ENCODE results near the gene NPIPA7. TPM values are rescaled to one million over a fixed set of nuclear protein-coding genes. Genes with fewer than 3 reads are reported as not detected.
"Not testable (repeated sequence)": the region's sequence is repeated elsewhere in the genome, so short reads cannot be mapped to it uniquely, and the experiment has no call there.

NPIPA7 gene
- total and polyA plus RNA-seq, 10 of the 15 experiments (the other 5 are each of a cell fraction or from before 2014, with no cell fraction given) = 1.1 to 18.6 (median 4.2) TPM

DNA sequence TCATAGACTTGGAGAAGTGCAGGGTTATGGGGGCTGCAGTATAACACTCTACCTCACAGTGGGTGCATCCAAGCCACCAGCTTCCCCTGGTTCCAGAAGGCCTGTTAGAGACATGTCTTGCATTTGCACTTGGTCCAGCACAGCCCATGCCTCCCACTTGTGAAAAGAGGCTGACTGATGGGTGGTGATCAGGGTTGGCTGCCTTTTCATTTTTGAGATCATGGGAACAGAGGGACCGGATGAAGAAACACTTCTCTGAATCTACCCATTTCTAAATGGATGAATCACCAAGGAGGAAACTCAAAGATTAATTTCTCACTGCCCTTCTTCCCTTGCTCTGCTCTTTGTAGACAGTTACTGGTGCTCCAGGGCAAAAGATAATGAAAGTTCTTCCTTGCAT lies 34.8 kb downstream of the NPIPA7 start:
- CTCF ChIA-PET; RAD21 ChIA-PET (ENCODE audit: unreplicated experiment); H2AFZ ChIP-seq (ENCODE audit: control insufficient read depth, low read depth, low read length); intact Hi-C loops (cut with micrococcal nuclease; ENCODE audit: unreplicated experiment); H3K79me2 ChIP-seq (ENCODE audit: control insufficient read depth, insufficient read depth, low read length); H4K20me1 ChIP-seq (ENCODE audit: control insufficient read depth, insufficient read depth); H3K4me2 ChIP-seq (ENCODE audit: control insufficient read depth, insufficient read depth); H3K27me3 ChIP-seq (replicated peaks in 1 of 2; ENCODE audit: control insufficient read depth in 2 of 2, insufficient read depth in 2 of 2, low read length in 1 of 2); DNase-seq (ENCODE audit: low read depth, low spot score); H3K27ac ChIP-seq (ENCODE audit: control insufficient read depth, insufficient read depth); H3K36me3 ChIP-seq (ENCODE audit: control insufficient read depth in 2 of 2, insufficient read depth in 2 of 2, low read length in 1 of 2); SMC1A ChIA-PET (ENCODE audit: uncharacterized antibody, unreplicated experiment); BruUV-seq (replicated peaks); H3K9ac ChIP-seq (ENCODE audit: control insufficient read depth, insufficient read depth, low read length); in situ Hi-C loops (cut with MboI); H3K4me3 ChIP-seq; ATAC-seq; H3K4me1 ChIP-seq (ENCODE audit: control insufficient read depth, insufficient read depth, low read length); FAIRE-seq; POLR2A ChIA-PET; H3K9me3 ChIP-seq (replicated peaks; ENCODE audit: control insufficient read depth, insufficient read depth, low read length): not testable (repeated sequence)
- WGBS (ENCODE audit: insufficient coverage, insufficient replicate concordance, low lambda C conversion rate, missing lambda C conversion rate) = no CpG with 5 or more reads among the region's 1 CpG

- POLR2A ChIA-PET; H3K4me1 ChIP-seq (ENCODE audit: control insufficient read depth, insufficient read depth, low read length); intact Hi-C loops (cut with micrococcal nuclease; ENCODE audit: unreplicated experiment); ATAC-seq; FAIRE-seq; H3K27ac ChIP-seq (ENCODE audit: control insufficient read depth, insufficient read depth); CTCF ChIA-PET; H3K4me2 ChIP-seq (ENCODE audit: control insufficient read depth, insufficient read depth); DNase-seq (ENCODE audit: low read depth, low spot score); SMC1A ChIA-PET (ENCODE audit: uncharacterized antibody, unreplicated experiment); H3K9me3 ChIP-seq (replicated peaks; ENCODE audit: control insufficient read depth, insufficient read depth, low read length); H3K4me3 ChIP-seq; RAD21 ChIA-PET (ENCODE audit: unreplicated experiment); H3K79me2 ChIP-seq (ENCODE audit: control insufficient read depth, insufficient read depth, low read length); BruUV-seq (replicated peaks); H2AFZ ChIP-seq (ENCODE audit: control insufficient read depth, low read depth, low read length); H3K36me3 ChIP-seq (ENCODE audit: control insufficient read depth in 2 of 2, insufficient read depth in 2 of 2, low read length in 1 of 2); in situ Hi-C loops (cut with MboI); H3K27me3 ChIP-seq (replicated peaks in 1 of 2; ENCODE audit: control insufficient read depth in 2 of 2, insufficient read depth in 2 of 2, low read length in 1 of 2); H4K20me1 ChIP-seq (ENCODE audit: control insufficient read depth, insufficient read depth); H3K9ac ChIP-seq (ENCODE audit: control insufficient read depth, insufficient read depth, low read length): not testable (repeated sequence)
- WGBS (ENCODE audit: insufficient coverage, insufficient replicate concordance, low lambda C conversion rate, missing lambda C conversion rate) = no CpG with 5 or more reads among the region's 5 CpGs
Observed at GRCh38 chr16:16417071-16417470, 38.1 kb downstream of the NPIPA7 start.

DNA sequence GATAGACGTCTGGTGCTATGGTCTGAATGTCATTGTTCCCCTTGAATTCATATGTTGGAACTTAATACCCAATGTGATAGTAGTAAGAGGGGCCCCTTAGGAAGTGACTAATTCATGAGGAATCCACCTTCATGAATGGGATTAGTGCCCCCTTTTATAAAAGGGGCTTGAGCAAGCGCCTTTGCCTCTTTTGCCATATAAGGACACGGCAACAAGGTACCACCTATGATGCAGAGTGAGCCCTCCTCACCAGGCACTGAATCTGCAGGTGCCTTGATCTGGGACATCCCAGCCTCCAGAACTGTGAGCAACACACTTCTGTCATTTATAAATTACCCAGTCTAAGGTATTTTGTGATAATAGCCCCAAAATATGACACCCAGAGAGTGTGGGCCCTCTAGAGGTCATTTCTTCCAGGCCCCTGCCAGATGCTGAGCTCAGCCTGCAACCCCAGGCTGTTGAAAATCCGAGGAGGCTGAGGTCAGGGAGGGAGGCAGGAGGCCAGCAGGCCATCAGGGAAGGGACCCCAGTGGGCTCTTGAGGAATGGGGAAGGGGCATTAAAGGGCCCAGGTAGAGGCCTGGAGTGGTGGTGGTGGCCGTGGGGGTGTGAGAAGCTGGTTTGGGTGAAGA lies 39.1 kb downstream of the NPIPA7 start:
- H3K9ac ChIP-seq (ENCODE audit: control insufficient read depth, insufficient read depth, low read length); H3K9me3 ChIP-seq (replicated peaks; ENCODE audit: control insufficient read depth, insufficient read depth, low read length); ATAC-seq; H4K20me1 ChIP-seq (ENCODE audit: control insufficient read depth, insufficient read depth); H3K79me2 ChIP-seq (ENCODE audit: control insufficient read depth, insufficient read depth, low read length); H3K4me3 ChIP-seq; CTCF ChIA-PET; FAIRE-seq; H3K27ac ChIP-seq (ENCODE audit: control insufficient read depth, insufficient read depth); DNase-seq (ENCODE audit: low read depth, low spot score); RAD21 ChIA-PET (ENCODE audit: unreplicated experiment); intact Hi-C loops (cut with micrococcal nuclease; ENCODE audit: unreplicated experiment); POLR2A ChIA-PET; in situ Hi-C loops (cut with MboI); H2AFZ ChIP-seq (ENCODE audit: control insufficient read depth, low read depth, low read length); H3K36me3 ChIP-seq (ENCODE audit: control insufficient read depth in 2 of 2, insufficient read depth in 2 of 2, low read length in 1 of 2); H3K27me3 ChIP-seq (replicated peaks in 1 of 2; ENCODE audit: control insufficient read depth in 2 of 2, insufficient read depth in 2 of 2, low read length in 1 of 2); H3K4me1 ChIP-seq (ENCODE audit: control insufficient read depth, insufficient read depth, low read length); SMC1A ChIA-PET (ENCODE audit: uncharacterized antibody, unreplicated experiment); BruUV-seq (replicated peaks); H3K4me2 ChIP-seq (ENCODE audit: control insufficient read depth, insufficient read depth): not testable (repeated sequence)
- 11% methylated on average over 1 of the region's 5 CpGs for WGBS (ENCODE audit: insufficient coverage, insufficient replicate concordance, low lambda C conversion rate, missing lambda C conversion rate)

GRCh38 chr16:16420515-16420914 lies 41.6 kb downstream of the NPIPA7 start:
- H3K4me3 ChIP-seq; FAIRE-seq; intact Hi-C loops (cut with micrococcal nuclease; ENCODE audit: unreplicated experiment): not testable (repeated sequence)

More at GRCh38 chr16:16420515-16420914, 41.6 kb downstream of the NPIPA7 start:
- SMC1A ChIA-PET (ENCODE audit: uncharacterized antibody, unreplicated experiment); H3K9ac ChIP-seq (ENCODE audit: control insufficient read depth, insufficient read depth, low read length); H4K20me1 ChIP-seq (ENCODE audit: control insufficient read depth, insufficient read depth); H3K27ac ChIP-seq (ENCODE audit: control insufficient read depth, insufficient read depth); ATAC-seq; H2AFZ ChIP-seq (ENCODE audit: control insufficient read depth, low read depth, low read length); RAD21 ChIA-PET (ENCODE audit: unreplicated experiment); POLR2A ChIA-PET; H3K4me2 ChIP-seq (ENCODE audit: control insufficient read depth, insufficient read depth); DNase-seq (ENCODE audit: low read depth, low spot score); H3K27me3 ChIP-seq (replicated peaks in 1 of 2; ENCODE audit: control insufficient read depth in 2 of 2, insufficient read depth in 2 of 2, low read length in 1 of 2); H3K9me3 ChIP-seq (replicated peaks; ENCODE audit: control insufficient read depth, insufficient read depth, low read length); in situ Hi-C loops (cut with MboI); H3K4me1 ChIP-seq (ENCODE audit: control insufficient read depth, insufficient read depth, low read length); CTCF ChIA-PET; H3K79me2 ChIP-seq (ENCODE audit: control insufficient read depth, insufficient read depth, low read length); H3K36me3 ChIP-seq (ENCODE audit: control insufficient read depth in 2 of 2, insufficient read depth in 2 of 2, low read length in 1 of 2); BruUV-seq (replicated peaks): not testable (repeated sequence)
- 8% methylated on average over 1 of the region's 1 CpG for WGBS (ENCODE audit: insufficient coverage, insufficient replicate concordance, low lambda C conversion rate, missing lambda C conversion rate)
